ENCODE results near the gene S100A12. TPM values are rescaled to one million over a fixed set of nuclear protein-coding genes. Genes with fewer than 3 reads are reported as not detected.

Gene S100A12
- total RNA-seq, 1 donor from 2014 or later: not detected

GRCh38 chr1:153362187-153362775 is 13.1 kb downstream of the S100A12 start:
- DNase-seq (ENCODE audit: low read depth): no peak
- Histone ChIP-seq H3K4me3 (ENCODE audit: low read depth, low read length) (no peak overlapping the region), H3K36me3 (ENCODE audit: control insufficient read depth, insufficient read depth, low read length) (no peaks in the 10 kb centered on the region), H3K27me3 (ENCODE audit: control insufficient read depth, insufficient read depth, low read length) (no peaks in the 10 kb centered on the region)
- TF ChIP-seq, protein P1, sequence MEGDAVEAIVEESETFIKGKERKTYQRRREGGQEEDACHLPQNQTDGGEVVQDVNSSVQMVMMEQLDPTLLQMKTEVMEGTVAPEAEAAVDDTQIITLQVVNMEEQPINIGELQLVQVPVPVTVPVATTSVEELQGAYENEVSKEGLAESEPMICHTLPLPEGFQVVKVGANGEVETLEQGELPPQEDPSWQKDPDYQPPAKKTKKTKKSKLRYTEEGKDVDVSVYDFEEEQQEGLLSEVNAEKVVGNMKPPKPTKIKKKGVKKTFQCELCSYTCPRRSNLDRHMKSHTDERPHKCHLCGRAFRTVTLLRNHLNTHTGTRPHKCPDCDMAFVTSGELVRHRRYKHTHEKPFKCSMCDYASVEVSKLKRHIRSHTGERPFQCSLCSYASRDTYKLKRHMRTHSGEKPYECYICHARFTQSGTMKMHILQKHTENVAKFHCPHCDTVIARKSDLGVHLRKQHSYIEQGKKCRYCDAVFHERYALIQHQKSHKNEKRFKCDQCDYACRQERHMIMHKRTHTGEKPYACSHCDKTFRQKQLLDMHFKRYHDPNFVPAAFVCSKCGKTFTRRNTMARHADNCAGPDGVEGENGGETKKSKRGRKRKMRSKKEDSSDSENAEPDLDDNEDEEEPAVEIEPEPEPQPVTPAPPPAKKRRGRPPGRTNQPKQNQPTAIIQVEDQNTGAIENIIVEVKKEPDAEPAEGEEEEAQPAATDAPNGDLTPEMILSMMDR (IDR thresholded peaks at IDR 0.05; ENCODE audit: insufficient read depth, low read length, poor library complexity, severe bottlenecking): no peak

GRCh38 chr1:153361480-153362109 is 13.8 kb downstream of the S100A12 start:
- H3K4me3 ChIP-seq (ENCODE audit: low read depth, low read length): no peak overlapping the region
- H3K36me3 ChIP-seq (ENCODE audit: control insufficient read depth, insufficient read depth, low read length): no peaks in the 10 kb centered on the region
- no peak for DNase-seq (ENCODE audit: low read depth)
- TF ChIP-seq, protein P1 (IDR thresholded peaks at IDR 0.05; ENCODE audit: insufficient read depth, low read length, poor library complexity, severe bottlenecking): no peak
- H3K27me3 ChIP-seq (ENCODE audit: control insufficient read depth, insufficient read depth, low read length): no peaks in the 10 kb centered on the region

GRCh38 chr1:153360592-153361479 is 14.6 kb downstream of the S100A12 start:
- no peak for DNase-seq (ENCODE audit: low read depth)
- H3K36me3 ChIP-seq (ENCODE audit: control insufficient read depth, insufficient read depth, low read length): no peaks in the 10 kb centered on the region
- TF ChIP-seq, protein P1 (IDR thresholded peaks at IDR 0.05; ENCODE audit: insufficient read depth, low read length, poor library complexity, severe bottlenecking): no peak
- no peak overlapping the region for H3K4me3 ChIP-seq (ENCODE audit: low read depth, low read length)
- H3K27me3 ChIP-seq (ENCODE audit: control insufficient read depth, insufficient read depth, low read length): no peaks in the 10 kb centered on the region

GRCh38 chr1:153360190-153360589 is 15.2 kb downstream of the S100A12 start:
- no peak overlapping the region for H3K4me3 ChIP-seq (ENCODE audit: low read depth, low read length)
- TF ChIP-seq, protein P1 (IDR thresholded peaks at IDR 0.05; ENCODE audit: insufficient read depth, low read length, poor library complexity, severe bottlenecking): no peak
- H3K36me3 ChIP-seq (ENCODE audit: control insufficient read depth, insufficient read depth, low read length): no peaks in the 10 kb centered on the region
- no peak for DNase-seq (ENCODE audit: low read depth)
- H3K27me3 ChIP-seq (ENCODE audit: control insufficient read depth, insufficient read depth, low read length): no peaks in the 10 kb centered on the region

- no peaks in the 10 kb centered on the region for H3K36me3 ChIP-seq (ENCODE audit: control insufficient read depth, insufficient read depth, low read length)
- TF ChIP-seq, protein P1 (IDR thresholded peaks at IDR 0.05; ENCODE audit: insufficient read depth, low read length, poor library complexity, severe bottlenecking): no peak
- no peak overlapping the region for H3K4me3 ChIP-seq (ENCODE audit: low read depth, low read length)
- H3K27me3 ChIP-seq (ENCODE audit: control insufficient read depth, insufficient read depth, low read length): no peaks in the 10 kb centered on the region
- no peak for DNase-seq (ENCODE audit: low read depth)
Observed at GRCh38 chr1:153359241-153359640, 16.2 kb downstream of the S100A12 start.
